Measurements from ENCODE around the gene SEMA4D. TPM values are rescaled to one million over a fixed set of nuclear protein-coding genes. Genes with fewer than 3 reads are reported as not detected.

SEMA4D gene
- polyA plus RNA-seq, 1 donor from 2014 or later = 34.0 TPM

DNA sequence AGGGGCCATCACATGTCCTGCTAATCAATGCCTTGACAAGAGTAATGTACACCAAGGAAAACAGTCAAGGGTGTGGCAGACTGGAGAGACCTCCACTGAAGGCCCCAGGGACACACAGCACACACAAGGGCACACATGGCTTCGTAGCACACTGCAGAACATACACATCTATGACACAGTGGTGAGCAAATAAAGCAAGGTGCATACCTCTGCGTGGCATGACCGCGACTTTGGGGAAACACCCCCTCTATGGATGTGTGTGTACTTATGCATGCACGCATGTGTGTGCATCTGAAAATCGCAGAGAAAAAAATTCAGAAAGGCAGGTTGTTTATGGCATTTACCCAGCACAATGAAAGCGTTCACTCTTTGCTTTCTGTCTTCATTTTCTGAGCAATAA is 20.5 kb downstream of the SEMA4D start:
- Histone ChIP-seq H4K20me1 (ENCODE audit: insufficient read depth) (no peaks in the 10 kb centered on the region), H3K27ac (ENCODE audit: low read length) (peak overlapping the region; percentile 6), H3K9me2 (ENCODE audit: insufficient read depth, low read length) (no peaks in the 10 kb centered on the region), H3K79me2 (replicated peaks; ENCODE audit: insufficient read depth, low read length) (peaks cover 54% of the 10 kb centered on the region), H3K9ac (ENCODE audit: low read length) (no peak overlapping the region), H3K36me3 (ENCODE audit: insufficient read depth, low read length) (no peaks in the 10 kb centered on the region), H3K9me3 (ENCODE audit: low read length) (no peaks in the 10 kb centered on the region), H2AFZ (ENCODE audit: low read depth, low read length) (no peak overlapping the region), H3K4me2 (ENCODE audit: low read length) (no peak overlapping the region), H3K27me3 (ENCODE audit: insufficient read depth, low read depth, low read length) (no peaks in the 10 kb centered on the region), H3F3A (ENCODE audit: insufficient read depth, low read length, poor library complexity, severe bottlenecking) (no peaks in the 10 kb centered on the region), H3K4me3 (ENCODE audit: low read length) (no peak overlapping the region)
- TF ChIP-seq EZH2 (IDR thresholded peaks at IDR 0.05; ENCODE audit: borderline replicate concordance, insufficient read depth, low read length, poor library complexity, severe bottlenecking) (no peak), SMC3 (conservative IDR thresholded peaks at IDR 0.05; ENCODE audit: poor library complexity) (no peak)

DNA sequence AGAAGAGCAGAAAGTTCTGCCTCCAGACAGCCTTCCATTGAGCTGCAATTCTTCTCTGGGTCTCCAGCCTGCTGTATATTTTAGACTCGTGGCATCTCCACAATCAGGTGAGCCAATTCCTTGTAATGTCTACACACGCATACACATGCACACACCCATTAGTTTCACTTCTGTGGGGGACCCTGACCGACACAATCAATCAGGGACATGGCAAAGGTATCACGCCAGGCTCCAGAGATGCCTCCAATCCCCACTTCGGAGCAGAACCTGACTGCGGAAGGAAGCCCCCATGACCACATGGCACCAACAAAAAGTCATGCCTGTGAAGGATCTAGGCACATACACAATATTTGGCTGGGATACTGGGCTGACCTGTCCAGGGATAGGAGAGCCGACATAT is 21.4 kb downstream of the SEMA4D start:
- Histone ChIP-seq H3K27me3 (ENCODE audit: insufficient read depth, low read depth, low read length) (no peaks in the 10 kb centered on the region), H4K20me1 (ENCODE audit: insufficient read depth) (no peaks in the 10 kb centered on the region), H3K27ac (ENCODE audit: low read length) (no peak overlapping the region), H3K9me3 (ENCODE audit: low read length) (no peaks in the 10 kb centered on the region), H3K9ac (ENCODE audit: low read length) (no peak overlapping the region), H3K9me2 (ENCODE audit: insufficient read depth, low read length) (no peaks in the 10 kb centered on the region), H3F3A (ENCODE audit: insufficient read depth, low read length, poor library complexity, severe bottlenecking) (no peaks in the 10 kb centered on the region), H2AFZ (ENCODE audit: low read depth, low read length) (no peak overlapping the region), H3K36me3 (ENCODE audit: insufficient read depth, low read length) (no peaks in the 10 kb centered on the region), H3K79me2 (replicated peaks; ENCODE audit: insufficient read depth, low read length) (peaks cover 53% of the 10 kb centered on the region), H3K4me2 (ENCODE audit: low read length) (no peak overlapping the region), H3K4me3 (ENCODE audit: low read length) (no peak overlapping the region)
- TF ChIP-seq SMC3 (conservative IDR thresholded peaks at IDR 0.05; ENCODE audit: poor library complexity) (no peak), EZH2 (IDR thresholded peaks at IDR 0.05; ENCODE audit: borderline replicate concordance, insufficient read depth, low read length, poor library complexity, severe bottlenecking) (no peak), MXI1 (conservative IDR thresholded peaks at IDR 0.05; ENCODE audit: poor library complexity, severe bottlenecking) (no peak), EP300 (conservative IDR thresholded peaks at IDR 0.05; ENCODE audit: poor library complexity, severe bottlenecking) (no peak), RAD21 (conservative IDR thresholded peaks at IDR 0.05) (no peak), TAF1 (IDR thresholded peaks at IDR 0.05; ENCODE audit: low read depth) (no peak), POLR2AphosphoS5 (IDR thresholded peaks at IDR 0.05) (no peak)
- TF ChIP-seq, protein P1, sequence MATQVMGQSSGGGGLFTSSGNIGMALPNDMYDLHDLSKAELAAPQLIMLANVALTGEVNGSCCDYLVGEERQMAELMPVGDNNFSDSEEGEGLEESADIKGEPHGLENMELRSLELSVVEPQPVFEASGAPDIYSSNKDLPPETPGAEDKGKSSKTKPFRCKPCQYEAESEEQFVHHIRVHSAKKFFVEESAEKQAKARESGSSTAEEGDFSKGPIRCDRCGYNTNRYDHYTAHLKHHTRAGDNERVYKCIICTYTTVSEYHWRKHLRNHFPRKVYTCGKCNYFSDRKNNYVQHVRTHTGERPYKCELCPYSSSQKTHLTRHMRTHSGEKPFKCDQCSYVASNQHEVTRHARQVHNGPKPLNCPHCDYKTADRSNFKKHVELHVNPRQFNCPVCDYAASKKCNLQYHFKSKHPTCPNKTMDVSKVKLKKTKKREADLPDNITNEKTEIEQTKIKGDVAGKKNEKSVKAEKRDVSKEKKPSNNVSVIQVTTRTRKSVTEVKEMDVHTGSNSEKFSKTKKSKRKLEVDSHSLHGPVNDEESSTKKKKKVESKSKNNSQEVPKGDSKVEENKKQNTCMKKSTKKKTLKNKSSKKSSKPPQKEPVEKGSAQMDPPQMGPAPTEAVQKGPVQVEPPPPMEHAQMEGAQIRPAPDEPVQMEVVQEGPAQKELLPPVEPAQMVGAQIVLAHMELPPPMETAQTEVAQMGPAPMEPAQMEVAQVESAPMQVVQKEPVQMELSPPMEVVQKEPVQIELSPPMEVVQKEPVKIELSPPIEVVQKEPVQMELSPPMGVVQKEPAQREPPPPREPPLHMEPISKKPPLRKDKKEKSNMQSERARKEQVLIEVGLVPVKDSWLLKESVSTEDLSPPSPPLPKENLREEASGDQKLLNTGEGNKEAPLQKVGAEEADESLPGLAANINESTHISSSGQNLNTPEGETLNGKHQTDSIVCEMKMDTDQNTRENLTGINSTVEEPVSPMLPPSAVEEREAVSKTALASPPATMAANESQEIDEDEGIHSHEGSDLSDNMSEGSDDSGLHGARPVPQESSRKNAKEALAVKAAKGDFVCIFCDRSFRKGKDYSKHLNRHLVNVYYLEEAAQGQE (IDR thresholded peaks at IDR 0.05; ENCODE audit: borderline replicate concordance) = no peak
- TF ChIP-seq, protein P2, sequence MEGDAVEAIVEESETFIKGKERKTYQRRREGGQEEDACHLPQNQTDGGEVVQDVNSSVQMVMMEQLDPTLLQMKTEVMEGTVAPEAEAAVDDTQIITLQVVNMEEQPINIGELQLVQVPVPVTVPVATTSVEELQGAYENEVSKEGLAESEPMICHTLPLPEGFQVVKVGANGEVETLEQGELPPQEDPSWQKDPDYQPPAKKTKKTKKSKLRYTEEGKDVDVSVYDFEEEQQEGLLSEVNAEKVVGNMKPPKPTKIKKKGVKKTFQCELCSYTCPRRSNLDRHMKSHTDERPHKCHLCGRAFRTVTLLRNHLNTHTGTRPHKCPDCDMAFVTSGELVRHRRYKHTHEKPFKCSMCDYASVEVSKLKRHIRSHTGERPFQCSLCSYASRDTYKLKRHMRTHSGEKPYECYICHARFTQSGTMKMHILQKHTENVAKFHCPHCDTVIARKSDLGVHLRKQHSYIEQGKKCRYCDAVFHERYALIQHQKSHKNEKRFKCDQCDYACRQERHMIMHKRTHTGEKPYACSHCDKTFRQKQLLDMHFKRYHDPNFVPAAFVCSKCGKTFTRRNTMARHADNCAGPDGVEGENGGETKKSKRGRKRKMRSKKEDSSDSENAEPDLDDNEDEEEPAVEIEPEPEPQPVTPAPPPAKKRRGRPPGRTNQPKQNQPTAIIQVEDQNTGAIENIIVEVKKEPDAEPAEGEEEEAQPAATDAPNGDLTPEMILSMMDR (IDR thresholded peaks at IDR 0.05; ENCODE audit: poor library complexity, severe bottlenecking) = no peak
